ENCODE measurements around the gene TBC1D14.

GRCh38 chr4:6909970-6910339, 329 bp downstream of the TBC1D14 start:
- TF ChIP-seq CTCF (IDR thresholded peaks at IDR 0.05) (no peak), POLR2A (IDR thresholded peaks at IDR 0.05) (no peak)

Measured in heart left ventricle (tissue), 13 donors.